ENCODE data around the gene BLMH.
"Not testable (repeated sequence)": the region's sequence is repeated elsewhere in the genome, so short reads cannot be mapped to it uniquely, and the experiment has no call there.

The BLMH gene

DNA sequence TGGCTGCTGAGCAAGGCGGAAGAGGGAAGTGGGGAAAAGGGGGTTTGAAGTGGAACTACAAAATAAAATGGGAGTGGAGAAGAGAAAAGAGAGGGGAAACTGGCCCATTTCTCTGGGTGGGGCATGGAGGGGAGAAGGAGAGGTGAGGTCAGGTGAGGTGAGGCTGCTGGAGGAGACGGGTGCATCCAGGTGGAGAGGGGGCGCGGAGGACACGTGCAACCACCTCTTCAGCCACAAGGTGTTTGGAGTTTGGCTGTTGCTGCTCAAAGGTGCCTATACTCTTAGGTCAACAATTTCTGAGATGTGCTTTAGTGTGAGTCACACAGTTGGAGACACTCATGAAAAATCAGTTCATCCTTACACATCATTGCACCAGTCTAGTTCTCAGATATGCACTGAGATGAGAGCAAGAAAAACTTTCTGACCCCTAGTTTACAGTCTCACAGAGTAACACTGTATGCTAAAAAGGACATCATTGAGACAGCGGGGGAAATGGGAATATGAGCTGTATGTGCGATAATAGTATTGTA is 61.1 kb downstream of the BLMH start:
- peaks cover 6% of the 10 kb centered on the region for H3K4me1 ChIP-seq
- H3K27ac ChIP-seq, result no peak overlapping the region
- no peak overlapping the region for H3K9ac ChIP-seq
- no peak overlapping the region for H3K4me3 ChIP-seq (ENCODE audit: low read depth, low read length)
- H2AFZ ChIP-seq, result no peak overlapping the region
- H3K36me3 ChIP-seq (ENCODE audit: control insufficient read depth, insufficient read depth, low read length), result no peaks in the 10 kb centered on the region
- no peaks in the 10 kb centered on the region for H3K27me3 ChIP-seq (ENCODE audit: control insufficient read depth, insufficient read depth, low read length)
- H3K4me2 ChIP-seq (ENCODE audit: low read length), result no peak overlapping the region
- no peaks in the 10 kb centered on the region for H3K79me2 ChIP-seq
- no peaks in the 10 kb centered on the region for H3K9me3 ChIP-seq (ENCODE audit: control insufficient read depth, low read length)
- TF ChIP-seq, protein P1, sequence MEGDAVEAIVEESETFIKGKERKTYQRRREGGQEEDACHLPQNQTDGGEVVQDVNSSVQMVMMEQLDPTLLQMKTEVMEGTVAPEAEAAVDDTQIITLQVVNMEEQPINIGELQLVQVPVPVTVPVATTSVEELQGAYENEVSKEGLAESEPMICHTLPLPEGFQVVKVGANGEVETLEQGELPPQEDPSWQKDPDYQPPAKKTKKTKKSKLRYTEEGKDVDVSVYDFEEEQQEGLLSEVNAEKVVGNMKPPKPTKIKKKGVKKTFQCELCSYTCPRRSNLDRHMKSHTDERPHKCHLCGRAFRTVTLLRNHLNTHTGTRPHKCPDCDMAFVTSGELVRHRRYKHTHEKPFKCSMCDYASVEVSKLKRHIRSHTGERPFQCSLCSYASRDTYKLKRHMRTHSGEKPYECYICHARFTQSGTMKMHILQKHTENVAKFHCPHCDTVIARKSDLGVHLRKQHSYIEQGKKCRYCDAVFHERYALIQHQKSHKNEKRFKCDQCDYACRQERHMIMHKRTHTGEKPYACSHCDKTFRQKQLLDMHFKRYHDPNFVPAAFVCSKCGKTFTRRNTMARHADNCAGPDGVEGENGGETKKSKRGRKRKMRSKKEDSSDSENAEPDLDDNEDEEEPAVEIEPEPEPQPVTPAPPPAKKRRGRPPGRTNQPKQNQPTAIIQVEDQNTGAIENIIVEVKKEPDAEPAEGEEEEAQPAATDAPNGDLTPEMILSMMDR (IDR thresholded peaks at IDR 0.05), result no peak

DNA sequence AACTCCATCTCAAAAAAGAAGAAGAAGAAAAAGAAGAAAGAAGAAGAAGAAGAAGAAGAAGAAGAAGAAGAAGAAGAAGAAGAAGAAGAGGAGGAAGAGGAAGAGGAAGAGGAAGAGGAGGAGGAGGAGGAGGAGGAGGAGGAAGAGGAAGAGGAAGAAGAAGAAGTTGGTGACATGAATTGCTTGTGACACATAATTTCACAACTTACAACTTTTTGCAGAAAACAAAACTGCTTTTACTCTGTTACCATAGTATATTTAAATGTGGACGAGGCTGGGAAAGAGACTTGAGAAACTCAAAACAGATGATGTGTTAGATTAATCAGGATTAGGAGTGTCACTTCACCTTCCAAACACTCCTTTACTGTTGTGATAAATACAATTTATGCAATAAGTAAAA is 61.7 kb downstream of the BLMH start:
- not testable (repeated sequence) for H3K27ac ChIP-seq; H2AFZ ChIP-seq; H3K27me3 ChIP-seq (ENCODE audit: control insufficient read depth, insufficient read depth, low read length)

DNA sequence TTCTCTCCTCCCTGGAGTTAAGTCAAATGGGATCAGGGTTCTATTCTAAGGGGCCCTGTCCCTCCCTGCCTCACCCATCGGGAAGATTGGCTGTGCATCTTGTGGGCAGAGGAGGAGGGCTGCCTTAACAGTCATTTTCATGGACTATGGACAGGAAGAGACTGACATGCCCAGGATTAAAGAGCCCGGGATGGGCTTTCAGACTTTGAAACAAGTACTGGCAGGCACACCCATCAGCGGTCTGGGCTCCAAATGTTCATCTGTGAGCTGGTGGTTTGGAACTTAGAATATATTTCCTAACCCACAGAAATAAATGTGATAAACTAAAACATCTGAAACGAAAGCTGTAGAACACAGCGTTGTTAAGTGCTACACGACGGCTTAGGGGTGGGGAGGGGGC is 62.7 kb downstream of the BLMH start:
- TF ChIP-seq, protein P1 (IDR thresholded peaks at IDR 0.05), result no peak
- Histone ChIP-seq H3K4me2 (ENCODE audit: low read length) (no peak overlapping the region), H2AFZ (no peak overlapping the region), H3K27me3 (ENCODE audit: control insufficient read depth, insufficient read depth, low read length) (no peaks in the 10 kb centered on the region), H3K4me1 (peaks cover 12% of the 10 kb centered on the region), H3K9me3 (ENCODE audit: control insufficient read depth, low read length) (no peaks in the 10 kb centered on the region), H3K36me3 (ENCODE audit: control insufficient read depth, insufficient read depth, low read length) (no peaks in the 10 kb centered on the region), H3K9ac (no peak overlapping the region), H3K27ac (no peak overlapping the region), H3K79me2 (no peaks in the 10 kb centered on the region), H3K4me3 (ENCODE audit: low read depth, low read length) (no peak overlapping the region)

More for the DNA sequence above, 61.7 kb downstream of the BLMH start:
- not testable (repeated sequence) for H3K9me3 ChIP-seq (ENCODE audit: control insufficient read depth, low read length); H3K9ac ChIP-seq; H3K4me3 ChIP-seq (ENCODE audit: low read depth, low read length); H3K79me2 ChIP-seq; H3K36me3 ChIP-seq (ENCODE audit: control insufficient read depth, insufficient read depth, low read length); H3K4me2 ChIP-seq (ENCODE audit: low read length)
- peaks cover 12% of the 10 kb centered on the region for H3K4me1 ChIP-seq

DNA sequence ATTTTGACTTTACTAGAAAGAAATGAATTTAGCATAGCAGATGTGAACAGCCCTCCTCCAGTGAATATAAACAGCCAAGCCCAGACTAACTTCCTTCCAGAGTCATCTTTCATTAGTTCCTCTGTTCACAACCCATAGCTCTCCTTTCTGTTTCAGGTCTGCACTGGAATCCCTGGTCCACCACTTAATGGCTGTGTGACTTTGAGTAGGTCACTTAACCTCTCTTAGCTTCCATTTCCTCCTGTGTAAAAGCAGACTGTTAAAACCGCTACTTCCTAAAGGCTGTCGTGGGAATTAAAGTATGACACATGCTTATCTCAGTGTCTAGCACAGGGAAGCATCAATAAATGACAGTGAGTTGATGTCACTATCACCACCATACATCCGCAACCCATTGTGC is 63.7 kb downstream of the BLMH start:
- Histone ChIP-seq H2AFZ (no peak overlapping the region), H3K9ac (no peak overlapping the region), H3K4me2 (ENCODE audit: low read length) (no peak overlapping the region), H3K4me1 (peaks cover 12% of the 10 kb centered on the region), H3K27me3 (ENCODE audit: control insufficient read depth, insufficient read depth, low read length) (no peaks in the 10 kb centered on the region), H3K79me2 (no peaks in the 10 kb centered on the region), H3K27ac (no peak overlapping the region), H3K36me3 (ENCODE audit: control insufficient read depth, insufficient read depth, low read length) (no peaks in the 10 kb centered on the region), H3K4me3 (ENCODE audit: low read depth, low read length) (no peak overlapping the region), H3K9me3 (ENCODE audit: control insufficient read depth, low read length) (no peaks in the 10 kb centered on the region)
- TF ChIP-seq, protein P1 (IDR thresholded peaks at IDR 0.05), result no peak

DNA sequence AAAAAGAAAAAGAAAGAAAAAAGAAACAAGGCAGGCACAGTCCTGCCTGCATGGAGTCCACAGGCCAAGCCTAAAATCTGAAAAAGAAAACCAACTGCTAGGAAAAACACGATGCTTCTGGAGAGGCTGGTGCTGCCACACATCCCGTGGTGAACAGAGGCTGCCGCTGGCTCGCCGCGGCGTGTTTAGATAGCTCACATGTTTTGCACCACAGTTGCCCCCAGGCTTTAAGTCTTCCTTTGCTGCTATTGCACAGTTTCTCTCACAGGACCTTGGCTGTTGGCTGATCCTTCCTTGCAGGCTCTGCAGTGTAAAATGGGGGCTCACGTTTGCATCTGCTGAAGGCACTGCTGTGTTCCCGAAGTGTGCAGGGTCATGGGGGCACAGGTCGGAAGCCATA is 64.9 kb downstream of the BLMH start:
- TF ChIP-seq, protein P1 (IDR thresholded peaks at IDR 0.05), result no peak
- H3K4me2 ChIP-seq (ENCODE audit: low read length), result no peak overlapping the region

More for the DNA sequence above, 64.9 kb downstream of the BLMH start:
- no peaks in the 10 kb centered on the region for H3K27me3 ChIP-seq (ENCODE audit: control insufficient read depth, insufficient read depth, low read length)
- H3K9me3 ChIP-seq (ENCODE audit: control insufficient read depth, low read length), result no peaks in the 10 kb centered on the region
- H3K4me3 ChIP-seq (ENCODE audit: low read depth, low read length), result no peak overlapping the region
- no peaks in the 10 kb centered on the region for H3K36me3 ChIP-seq (ENCODE audit: control insufficient read depth, insufficient read depth, low read length)
- no peaks in the 10 kb centered on the region for H3K79me2 ChIP-seq
- no peak overlapping the region for H3K9ac ChIP-seq
- H3K27ac ChIP-seq, result no peak overlapping the region
- peaks cover 12% of the 10 kb centered on the region for H3K4me1 ChIP-seq
- no peak overlapping the region for H2AFZ ChIP-seq
